Stimulated activated memory B cell treated with anti-CD40 and anti-IgM and Interleukin-4, amounts not matched to agents 10 μg/mL and 1 μg/mL and 100 μg/mL, for 72 hours (primary cell): Measurements from ENCODE around the gene CLIP2.
A peak's percentile ranks its signal among the peaks of the same experiment; 100 is the strongest.
"Not testable (repeated sequence)": the region's sequence is repeated elsewhere in the genome, so short reads cannot be mapped to it uniquely, and the experiment has no call there.

ENCODE experiments used
- ATAC-seq: fragments of 150-1000 bp; cut with Tn5 transposase; 2 replicates; pipeline ENCODE4 v1.10.0; 2021
- H3K27ac Mint-ChIP-seq: one replicate; pipeline ENCODE4 v1.8.0; 2022; ENCODE audit warnings: mild to moderate bottlenecking, mixed read lengths
- H3K27me3 Mint-ChIP-seq: one replicate; pipeline ENCODE4 v1.8.0; 2022; ENCODE audit warnings: mixed read lengths
- H3K36me3 Mint-ChIP-seq: one replicate; pipeline ENCODE4 v1.8.0; 2022; ENCODE audit warnings: mixed read lengths
- H3K4me1 Mint-ChIP-seq: one replicate; pipeline ENCODE4 v1.8.0; 2022; ENCODE audit warnings: mixed read lengths
- H3K4me3 Mint-ChIP-seq: one replicate; pipeline ENCODE4 v1.8.0; 2022; ENCODE audit warnings: mild to moderate bottlenecking, moderate library complexity, mixed read lengths
- H3K9me3 Mint-ChIP-seq: one replicate; pipeline ENCODE4 v1.8.0; 2022; ENCODE audit warnings: mixed read lengths

Gene CLIP2

GRCh38 chr7:74304550-74304949 is 15.3 kb downstream of the CLIP2 start:
- no peak overlapping the region for H3K4me3 Mint-ChIP-seq
- H3K27ac Mint-ChIP-seq = no peak overlapping the region
- H3K9me3 Mint-ChIP-seq = no peaks in the 10 kb centered on the region
- peaks cover 37% of the 10 kb centered on the region for H3K4me1 Mint-ChIP-seq
- peaks cover 11% of the 10 kb centered on the region for H3K36me3 Mint-ChIP-seq
- no peak for ATAC-seq
- H3K27me3 Mint-ChIP-seq = no peaks in the 10 kb centered on the region

GRCh38 chr7:74306004-74306729 is 17.0 kb downstream of the CLIP2 start:
- ATAC-seq = peak; percentile 24
- no peaks in the 10 kb centered on the region for H3K9me3 Mint-ChIP-seq
- peak overlapping the region; percentile 67 for H3K27ac Mint-ChIP-seq
- H3K27me3 Mint-ChIP-seq = no peaks in the 10 kb centered on the region
- peak overlapping the region; percentile 56 for H3K4me3 Mint-ChIP-seq
- peaks cover 34% of the 10 kb centered on the region for H3K4me1 Mint-ChIP-seq
- peaks cover 11% of the 10 kb centered on the region for H3K36me3 Mint-ChIP-seq

- peak; percentile 45 for ATAC-seq
- Mint-ChIP-seq H3K27me3 (no peaks in the 10 kb centered on the region), H3K4me1 (peaks cover 40% of the 10 kb centered on the region), H3K9me3 (no peaks in the 10 kb centered on the region), H3K4me3 (peak overlapping the region; percentile 56), H3K36me3 (peaks cover 11% of the 10 kb centered on the region), H3K27ac (peak overlapping the region; percentile 67)
Measured at GRCh38 chr7:74306730-74307469, 17.7 kb downstream of the CLIP2 start.

- Mint-ChIP-seq H3K4me1 (peaks cover 40% of the 10 kb centered on the region), H3K4me3 (no peak overlapping the region), H3K9me3 (no peaks in the 10 kb centered on the region), H3K27me3 (no peaks in the 10 kb centered on the region), H3K36me3 (peaks cover 11% of the 10 kb centered on the region), H3K27ac (no peak overlapping the region)
- ATAC-seq = no peak
Measured at GRCh38 chr7:74307738-74308505, 18.7 kb downstream of the CLIP2 start.

- Mint-ChIP-seq H3K4me1 (peaks cover 40% of the 10 kb centered on the region), H3K4me3 (no peak overlapping the region), H3K36me3 (peaks cover 11% of the 10 kb centered on the region), H3K9me3 (no peaks in the 10 kb centered on the region), H3K27ac (no peak overlapping the region), H3K27me3 (no peaks in the 10 kb centered on the region)
- no peak for ATAC-seq
Measured at GRCh38 chr7:74309181-74309580, 20.0 kb downstream of the CLIP2 start.

GRCh38 chr7:74311305-74311744 is 22.1 kb downstream of the CLIP2 start:
- Mint-ChIP-seq H3K4me3 (no peak overlapping the region), H3K4me1 (peaks cover 25% of the 10 kb centered on the region), H3K36me3 (peaks cover 6% of the 10 kb centered on the region), H3K27ac (peak overlapping the region; percentile 51), H3K27me3 (no peaks in the 10 kb centered on the region), H3K9me3 (no peaks in the 10 kb centered on the region)
- ATAC-seq = no peak

- no peaks in the 10 kb centered on the region for H3K9me3 Mint-ChIP-seq
- peaks cover 22% of the 10 kb centered on the region for H3K4me1 Mint-ChIP-seq
- H3K36me3 Mint-ChIP-seq = peaks cover 14% of the 10 kb centered on the region
- ATAC-seq = no peak
- H3K27me3 Mint-ChIP-seq = no peaks in the 10 kb centered on the region
- no peak overlapping the region for H3K4me3 Mint-ChIP-seq
- H3K27ac Mint-ChIP-seq = no peak overlapping the region
Measured at GRCh38 chr7:74312418-74313028, 23.3 kb downstream of the CLIP2 start.

- not testable (repeated sequence) for H3K27me3 Mint-ChIP-seq
Measured at GRCh38 chr7:74315891-74316290, 26.7 kb downstream of the CLIP2 start.

GRCh38 chr7:74317146-74317782 is 28.1 kb downstream of the CLIP2 start:
- Mint-ChIP-seq H3K27me3 (no peaks in the 10 kb centered on the region), H3K36me3 (peaks cover 45% of the 10 kb centered on the region), H3K27ac (no peak overlapping the region), H3K4me3 (no peak overlapping the region), H3K4me1 (peaks cover 33% of the 10 kb centered on the region), H3K9me3 (no peaks in the 10 kb centered on the region)
- no peak for ATAC-seq

More at GRCh38 chr7:74315891-74316290, 26.7 kb downstream of the CLIP2 start:
- Mint-ChIP-seq H3K36me3 (peaks cover 42% of the 10 kb centered on the region), H3K4me1 (peaks cover 40% of the 10 kb centered on the region)
- ATAC-seq, H3K9me3 Mint-ChIP-seq, H3K4me3 Mint-ChIP-seq, H3K27ac Mint-ChIP-seq: not testable (repeated sequence)

GRCh38 chr7:74318043-74318442 is 28.8 kb downstream of the CLIP2 start:
- Mint-ChIP-seq H3K4me1 (peaks cover 33% of the 10 kb centered on the region), H3K9me3 (no peaks in the 10 kb centered on the region), H3K27me3 (no peaks in the 10 kb centered on the region), H3K27ac (no peak overlapping the region), H3K36me3 (peaks cover 45% of the 10 kb centered on the region), H3K4me3 (no peak overlapping the region)
- peak; percentile 34 for ATAC-seq

- peaks cover 65% of the 10 kb centered on the region for H3K36me3 Mint-ChIP-seq
- no peaks in the 10 kb centered on the region for H3K27me3 Mint-ChIP-seq
- H3K4me3 Mint-ChIP-seq = no peak overlapping the region
- H3K9me3 Mint-ChIP-seq = no peaks in the 10 kb centered on the region
- H3K27ac Mint-ChIP-seq = peak overlapping the region; percentile 8
- peak; percentile 62 for ATAC-seq
- H3K4me1 Mint-ChIP-seq = peaks cover 33% of the 10 kb centered on the region
Measured at GRCh38 chr7:74320645-74321221, 31.5 kb downstream of the CLIP2 start.

GRCh38 chr7:74322892-74323291 is 33.7 kb downstream of the CLIP2 start:
- not testable (repeated sequence) for H3K9me3 Mint-ChIP-seq, H3K27me3 Mint-ChIP-seq, H3K4me3 Mint-ChIP-seq, H3K27ac Mint-ChIP-seq, ATAC-seq
- peaks cover 58% of the 10 kb centered on the region for H3K36me3 Mint-ChIP-seq
- H3K4me1 Mint-ChIP-seq = peaks cover 25% of the 10 kb centered on the region

GRCh38 chr7:74324531-74325209 is 35.5 kb downstream of the CLIP2 start:
- H3K27ac Mint-ChIP-seq = no peak overlapping the region
- no peak for ATAC-seq
- H3K4me3 Mint-ChIP-seq = no peak overlapping the region
- H3K36me3 Mint-ChIP-seq = peaks cover 47% of the 10 kb centered on the region
- H3K4me1 Mint-ChIP-seq = peaks cover 21% of the 10 kb centered on the region
- no peaks in the 10 kb centered on the region for H3K9me3 Mint-ChIP-seq
- H3K27me3 Mint-ChIP-seq = no peaks in the 10 kb centered on the region

GRCh38 chr7:74325210-74325565 is 36.0 kb downstream of the CLIP2 start:
- H3K9me3 Mint-ChIP-seq = no peaks in the 10 kb centered on the region
- H3K27ac Mint-ChIP-seq = no peak overlapping the region
- H3K4me3 Mint-ChIP-seq = no peak overlapping the region
- peaks cover 17% of the 10 kb centered on the region for H3K4me1 Mint-ChIP-seq
- H3K36me3 Mint-ChIP-seq = peaks cover 46% of the 10 kb centered on the region
- no peaks in the 10 kb centered on the region for H3K27me3 Mint-ChIP-seq
- ATAC-seq = no peak
